Eye (tissue), 1 donor: Measurements from ENCODE around the gene TRPT1.

ENCODE experiments used
- DNase-seq: peaks from one replicate; pipeline ENCODE4 v3.0.0-alpha.2; 2015

TRPT1 gene

GRCh38 chr11:64229090-64229743, 3.2 kb upstream of the TRPT1 start:
- DNase-seq, result no peak

GRCh38 chr11:64227405-64227956, 1.5 kb upstream of the TRPT1 start:
- DNase-seq, result no peak

GRCh38 chr11:64226507-64227051, 593 bp upstream of the TRPT1 start:
- no peak for DNase-seq

- DNase-seq, result no peak
Measured at GRCh38 chr11:64224891-64225607, 937 bp downstream of the TRPT1 start.

GRCh38 chr11:64224151-64224890, 1.7 kb downstream of the TRPT1 start:
- DNase-seq, result no peak

- DNase-seq, result no peak
Measured at GRCh38 chr11:64223001-64223651, 2.9 kb downstream of the TRPT1 start.

GRCh38 chr11:64222651-64223000, 3.4 kb downstream of the TRPT1 start:
- DNase-seq, result no peak

- no peak for DNase-seq
Measured at GRCh38 chr11:64220798-64221197, 5.2 kb downstream of the TRPT1 start.

- no peak for DNase-seq
Measured at GRCh38 chr11:64220271-64220670, 5.7 kb downstream of the TRPT1 start.

- no peak for DNase-seq
Measured at GRCh38 chr11:64219755-64220154, 6.2 kb downstream of the TRPT1 start.

- DNase-seq, result no peak
Measured at GRCh38 chr11:64219354-64219684, 6.7 kb downstream of the TRPT1 start.

GRCh38 chr11:64218628-64219353, 7.2 kb downstream of the TRPT1 start:
- no peak for DNase-seq

GRCh38 chr11:64216879-64217278, 9.1 kb downstream of the TRPT1 start:
- no peak for DNase-seq

GRCh38 chr11:64211181-64211872, 14.7 kb downstream of the TRPT1 start:
- DNase-seq, result no peak

GRCh38 chr11:64210301-64211020, 15.5 kb downstream of the TRPT1 start:
- DNase-seq, result no peak

GRCh38 chr11:64209563-64209843, 16.5 kb downstream of the TRPT1 start:
- no peak for DNase-seq

- DNase-seq, result no peak
Measured at GRCh38 chr11:64208796-64209562, 17.0 kb downstream of the TRPT1 start.

- DNase-seq, result no peak
Measured at GRCh38 chr11:64208086-64208795, 17.7 kb downstream of the TRPT1 start.

- DNase-seq, result no peak
Measured at GRCh38 chr11:64207256-64208085, 18.5 kb downstream of the TRPT1 start.
